ENCODE measurements around the gene RNF222. TPM values are rescaled to one million over a fixed set of nuclear protein-coding genes. Genes with fewer than 3 reads are reported as not detected.
"Not testable (repeated sequence)": the region's sequence is repeated elsewhere in the genome, so short reads cannot be mapped to it uniquely, and the experiment has no call there.

The RNF222 gene
- total RNA-seq, 1 experiment from 2014 or later, result 0.79 TPM

DNA sequence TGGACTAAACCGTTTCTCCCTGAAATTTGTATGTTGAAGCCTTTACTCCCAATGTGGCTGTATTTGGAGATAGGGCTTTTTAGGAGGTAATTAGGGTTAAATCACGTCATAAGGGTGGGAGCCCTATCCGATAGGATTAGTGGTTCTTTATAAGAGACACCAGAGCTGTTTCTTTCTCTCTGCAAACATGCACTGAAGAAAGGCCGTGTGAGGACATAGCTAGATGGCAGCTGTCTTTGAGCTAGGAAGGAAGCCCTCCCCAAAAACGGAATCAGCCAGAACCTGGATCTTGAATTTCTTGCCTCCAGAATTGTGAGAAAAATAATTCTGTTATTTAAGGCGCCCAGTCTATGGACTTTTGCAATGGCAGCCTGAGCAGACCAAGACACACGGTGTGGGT is 43.9 kb downstream of the RNF222 start:
- Histone ChIP-seq H3K27ac (no peak overlapping the region), H3K79me2 (ENCODE audit: low read depth) (no peaks in the 10 kb centered on the region), H4K20me1 (ENCODE audit: insufficient read depth) (no peaks in the 10 kb centered on the region), H3K9me2 (ENCODE audit: insufficient read depth) (no peaks in the 10 kb centered on the region), H2AFZ (no peak overlapping the region), H3K4me1 (replicated peaks; ENCODE audit: insufficient read depth) (no peaks in the 10 kb centered on the region), H3K4me2 (no peak overlapping the region), H3K36me3 (ENCODE audit: low read depth) (no peaks in the 10 kb centered on the region), H3K4me3 (no peak overlapping the region), H3F3A (ENCODE audit: insufficient read depth, low read depth) (no peaks in the 10 kb centered on the region), H3K9me3 (ENCODE audit: insufficient read depth, low read depth) (no peaks in the 10 kb centered on the region), H3K27me3 (ENCODE audit: insufficient read depth, low read depth) (no peaks in the 10 kb centered on the region)
- intact Hi-C loops (cut with micrococcal nuclease; ENCODE audit: unreplicated experiment), result no loop called here
- POLR2A ChIA-PET (ENCODE audit: unreplicated experiment), result no interaction called here
- TF ChIP-seq, protein P1, sequence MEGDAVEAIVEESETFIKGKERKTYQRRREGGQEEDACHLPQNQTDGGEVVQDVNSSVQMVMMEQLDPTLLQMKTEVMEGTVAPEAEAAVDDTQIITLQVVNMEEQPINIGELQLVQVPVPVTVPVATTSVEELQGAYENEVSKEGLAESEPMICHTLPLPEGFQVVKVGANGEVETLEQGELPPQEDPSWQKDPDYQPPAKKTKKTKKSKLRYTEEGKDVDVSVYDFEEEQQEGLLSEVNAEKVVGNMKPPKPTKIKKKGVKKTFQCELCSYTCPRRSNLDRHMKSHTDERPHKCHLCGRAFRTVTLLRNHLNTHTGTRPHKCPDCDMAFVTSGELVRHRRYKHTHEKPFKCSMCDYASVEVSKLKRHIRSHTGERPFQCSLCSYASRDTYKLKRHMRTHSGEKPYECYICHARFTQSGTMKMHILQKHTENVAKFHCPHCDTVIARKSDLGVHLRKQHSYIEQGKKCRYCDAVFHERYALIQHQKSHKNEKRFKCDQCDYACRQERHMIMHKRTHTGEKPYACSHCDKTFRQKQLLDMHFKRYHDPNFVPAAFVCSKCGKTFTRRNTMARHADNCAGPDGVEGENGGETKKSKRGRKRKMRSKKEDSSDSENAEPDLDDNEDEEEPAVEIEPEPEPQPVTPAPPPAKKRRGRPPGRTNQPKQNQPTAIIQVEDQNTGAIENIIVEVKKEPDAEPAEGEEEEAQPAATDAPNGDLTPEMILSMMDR (conservative IDR thresholded peaks at IDR 0.05), result no peak
- no peak for TF ChIP-seq EZH2 (IDR thresholded peaks at IDR 0.05; ENCODE audit: low read depth)
- DNase-seq, result no peak
- CTCF ChIA-PET, result no interaction called here
- no TSS peak for BruUV-seq (replicated peaks)

GRCh38 chr17:8350339-8350738 is 47.3 kb downstream of the RNF222 start:
- Histone ChIP-seq H3F3A (ENCODE audit: insufficient read depth, low read depth) (no peaks in the 10 kb centered on the region), H3K4me3 (no peak overlapping the region), H3K9me3 (ENCODE audit: insufficient read depth, low read depth) (no peaks in the 10 kb centered on the region), H2AFZ (no peak overlapping the region), H3K9me2 (ENCODE audit: insufficient read depth) (no peaks in the 10 kb centered on the region), H4K20me1 (ENCODE audit: insufficient read depth) (no peaks in the 10 kb centered on the region), H3K36me3 (ENCODE audit: low read depth) (no peaks in the 10 kb centered on the region), H3K27ac (no peak overlapping the region), H3K27me3 (ENCODE audit: insufficient read depth, low read depth) (no peaks in the 10 kb centered on the region; the same call in 1 of the 2 replicates), H3K4me2 (no peak overlapping the region), H3K4me1 (replicated peaks; ENCODE audit: insufficient read depth) (no peaks in the 10 kb centered on the region), H3K79me2 (ENCODE audit: low read depth) (no peaks in the 10 kb centered on the region)
- POLR2A ChIA-PET (ENCODE audit: unreplicated experiment), result no interaction called here
- no peak for TF ChIP-seq EZH2 (IDR thresholded peaks at IDR 0.05; ENCODE audit: low read depth)
- CTCF ChIA-PET, result no interaction called here
- BruUV-seq (replicated peaks), result no TSS peak
- no peak for DNase-seq
- intact Hi-C loops (cut with micrococcal nuclease; ENCODE audit: unreplicated experiment), result no loop called here

DNA sequence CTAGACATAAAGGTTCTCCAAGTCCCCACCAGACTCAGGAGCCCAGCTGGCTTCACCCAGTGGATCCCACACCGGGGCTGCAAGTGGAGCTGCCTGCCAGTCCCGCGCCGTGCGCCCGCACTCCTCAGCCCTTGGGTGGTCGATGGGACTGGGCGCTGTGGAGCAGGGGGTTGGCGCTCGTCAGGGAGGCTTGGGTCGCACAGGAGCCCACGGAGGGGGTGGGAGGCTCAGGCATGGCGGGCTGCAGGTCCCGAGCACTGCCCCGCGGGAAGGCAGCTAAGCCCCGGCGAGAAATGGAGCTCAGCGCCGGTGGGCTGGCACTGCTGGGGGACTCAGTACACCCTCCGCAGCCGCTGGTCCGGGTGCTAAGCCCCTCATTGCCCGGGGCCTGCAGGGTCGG is 50.6 kb downstream of the RNF222 start:
- H3F3A ChIP-seq (ENCODE audit: insufficient read depth, low read depth); H3K9me2 ChIP-seq (ENCODE audit: insufficient read depth); H2AFZ ChIP-seq; H3K9me3 ChIP-seq (ENCODE audit: insufficient read depth, low read depth); CTCF ChIA-PET; BruUV-seq (replicated peaks); DNase-seq; H3K36me3 ChIP-seq (ENCODE audit: low read depth); H3K4me3 ChIP-seq; H3K4me2 ChIP-seq; H3K27ac ChIP-seq; intact Hi-C loops (cut with micrococcal nuclease; ENCODE audit: unreplicated experiment); H3K27me3 ChIP-seq (ENCODE audit: insufficient read depth, low read depth); H3K4me1 ChIP-seq (replicated peaks; ENCODE audit: insufficient read depth); H3K79me2 ChIP-seq (ENCODE audit: low read depth); H4K20me1 ChIP-seq (ENCODE audit: insufficient read depth): not testable (repeated sequence)
- POLR2A ChIA-PET (ENCODE audit: unreplicated experiment), result interaction anchor here (0.6 kb wide), 1 partner anchor 863 kb away, joined by 4 read pairs; the partner anchor contains the start of gene POLR2A

GRCh38 chr17:8345951-8346665 is 51.5 kb downstream of the RNF222 start:
- no peak for DNase-seq
- no TSS peak for BruUV-seq (replicated peaks)
- ChIA-PET POLR2A (ENCODE audit: unreplicated experiment) (interaction anchor here (0.6 kb wide), 1 partner anchor 862 kb away, joined by 4 read pairs; the partner anchor contains the start of gene POLR2A), CTCF (interaction anchor here (0.6 kb wide), 1 partner anchor 48 kb away, joined by 3 read pairs; no protein-coding TSS in a partner anchor)
- Histone ChIP-seq H3K27ac (no peak overlapping the region), H3K4me3 (no peak overlapping the region), H3K4me1 (replicated peaks; ENCODE audit: insufficient read depth) (no peaks in the 10 kb centered on the region), H3K27me3 (ENCODE audit: insufficient read depth, low read depth) (no peaks in the 10 kb centered on the region; the same call in 1 of the 2 replicates), H3F3A (ENCODE audit: insufficient read depth, low read depth) (no peaks in the 10 kb centered on the region), H3K4me2 (no peak overlapping the region), H3K9me3 (ENCODE audit: insufficient read depth, low read depth) (no peaks in the 10 kb centered on the region), H3K36me3 (ENCODE audit: low read depth) (no peaks in the 10 kb centered on the region), H2AFZ (no peak overlapping the region), H3K79me2 (ENCODE audit: low read depth) (no peaks in the 10 kb centered on the region), H3K9me2 (ENCODE audit: insufficient read depth) (no peaks in the 10 kb centered on the region), H4K20me1 (ENCODE audit: insufficient read depth) (no peaks in the 10 kb centered on the region)
- intact Hi-C loops (cut with micrococcal nuclease; ENCODE audit: unreplicated experiment), result no loop called here
- no peak for TF ChIP-seq EZH2 (IDR thresholded peaks at IDR 0.05; ENCODE audit: low read depth)
- TF ChIP-seq, protein P1 (conservative IDR thresholded peaks at IDR 0.05), result no peak
